Activated CD4-positive, alpha-beta T cell treated with anti-CD3 and anti-CD28 coated beads, Interleukin-2, amount 10 ng/mL, durations not matched to agents 7 days and 5 days (primary cell): ENCODE measurements around the gene TBC1D14. TPM values are rescaled to one million over a fixed set of nuclear protein-coding genes. Genes with fewer than 3 reads are reported as not detected.

ENCODE experiments used
- CTCF ChIA-PET: fragments of 350-600 bp; sonication (Branson Sonifier 250); formaldehyde crosslinking; loops from one replicate; lab custom pipeline; 2021; ENCODE audit warnings: antibody characterized with exemption; lab: Charles Lee
- POLR2A ChIA-PET: fragments of 350-600 bp; sonication (Branson Sonifier 250); formaldehyde crosslinking; loops from one replicate; lab custom pipeline; 2021; ENCODE audit warnings: antibody characterized with exemption; lab: Charles Lee
- DNase-seq: peaks from one replicate; pipeline ENCODE4 v3.0.0-alpha.2; 2020
- H3K27ac Mint-ChIP-seq: one replicate; pipeline ENCODE4 v1.8.0; 2021; ENCODE audit warnings: mild to moderate bottlenecking, moderate library complexity, mixed read lengths
- H3K27me3 Mint-ChIP-seq: one replicate; pipeline ENCODE4 v1.8.0; 2021; ENCODE audit warnings: mixed read lengths
- H3K36me3 Mint-ChIP-seq: one replicate; pipeline ENCODE4 v1.8.0; 2021; ENCODE audit warnings: low read depth, mixed read lengths
- H3K4me1 Mint-ChIP-seq: one replicate; pipeline ENCODE4 v1.8.0; 2021; ENCODE audit warnings: mixed read lengths
- H3K4me3 Mint-ChIP-seq: one replicate; pipeline ENCODE4 v1.8.0; 2021; ENCODE audit warnings: mild to moderate bottlenecking, moderate library complexity, mixed read lengths
- H3K9me3 Mint-ChIP-seq: one replicate; pipeline ENCODE4 v1.8.0; 2021; ENCODE audit warnings: mixed read lengths
- total RNA-seq, 2 experiments: library from RNA; stranded (reverse); gene quantifications; one replicate each; pipeline ENCODE4 v1.2.3, GENCODE V29; 2021

TBC1D14 gene
- total RNA-seq, 2 experiments from 2014 or later: 50.1 to 50.2 TPM

DNA sequence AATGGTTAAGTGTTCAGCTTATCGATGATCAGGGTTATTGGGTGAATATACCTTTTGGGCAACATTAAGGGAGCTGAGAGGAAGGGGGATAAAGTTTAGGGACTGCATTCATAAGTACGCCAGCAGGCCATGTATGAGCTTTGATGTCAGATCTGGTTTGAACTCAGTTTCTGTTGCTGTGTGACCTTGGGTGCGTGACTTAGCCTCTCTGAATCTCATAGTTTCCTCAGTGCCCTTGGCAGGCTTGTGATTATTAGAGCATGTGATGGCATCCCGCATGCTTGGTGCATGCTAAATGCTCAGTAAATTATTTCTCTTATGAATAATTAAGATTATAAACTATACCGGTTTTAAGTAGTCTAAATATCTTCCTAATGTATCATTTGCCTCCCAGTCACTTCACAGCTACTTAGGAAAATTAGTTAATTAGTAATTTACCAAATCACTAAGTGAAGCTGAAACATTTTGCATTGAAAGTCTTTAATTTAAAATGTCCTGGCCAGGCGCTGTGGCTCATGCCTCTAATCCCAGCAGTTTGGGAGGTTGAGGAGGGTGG is 3.8 kb downstream of the TBC1D14 start:
- Mint-ChIP-seq H3K4me3 (no peak overlapping the region), H3K27ac (no peak overlapping the region)
- CTCF ChIA-PET: interaction anchor here (0.8 to 2.4 kb wide), 8 partner anchors 9 to 267 kb away, joined by 3 to 9 read pairs (median 4); partner anchors contain the start of gene GRPEL1

GRCh38 chr4:6914448-6914847 is 4.8 kb downstream of the TBC1D14 start:
- no peaks in the 10 kb centered on the region for H3K27me3 Mint-ChIP-seq
- no peaks in the 10 kb centered on the region for H3K36me3 Mint-ChIP-seq
- ChIA-PET CTCF (interaction anchor here (0.8 to 2.1 kb wide), 6 partner anchors 10 to 268 kb away, joined by 3 to 6 read pairs (median 6); no protein-coding TSS in a partner anchor), POLR2A (no interaction called here)
- peak overlapping the region; percentile 71 for H3K27ac Mint-ChIP-seq
- H3K4me3 Mint-ChIP-seq: no peak overlapping the region
- peaks cover 74% of the 10 kb centered on the region for H3K4me1 Mint-ChIP-seq
- no peaks in the 10 kb centered on the region for H3K9me3 Mint-ChIP-seq
- DNase-seq: no peak

More for the DNA sequence above, 3.8 kb downstream of the TBC1D14 start:
- POLR2A ChIA-PET: no interaction called here
- no peak for DNase-seq
- no peaks in the 10 kb centered on the region for H3K27me3 Mint-ChIP-seq
- no peaks in the 10 kb centered on the region for H3K36me3 Mint-ChIP-seq
- H3K9me3 Mint-ChIP-seq: no peaks in the 10 kb centered on the region
- H3K4me1 Mint-ChIP-seq: peaks cover 72% of the 10 kb centered on the region

GRCh38 chr4:6915041-6916005 is 5.7 kb downstream of the TBC1D14 start:
- ChIA-PET POLR2A (no interaction called here), CTCF (interaction anchor here (0.6 to 2.1 kb wide), 7 partner anchors 10 to 240 kb away, joined by 3 to 6 read pairs (median 4); no protein-coding TSS in a partner anchor)
- Mint-ChIP-seq H3K4me1 (peaks cover 76% of the 10 kb centered on the region), H3K36me3 (no peaks in the 10 kb centered on the region), H3K4me3 (no peak overlapping the region), H3K9me3 (no peaks in the 10 kb centered on the region), H3K27ac (peak overlapping the region; percentile 71), H3K27me3 (no peaks in the 10 kb centered on the region)
- DNase-seq: no peak

- H3K27me3 Mint-ChIP-seq: no peaks in the 10 kb centered on the region
- no peak for DNase-seq
- CTCF ChIA-PET: interaction anchor here (0.6 to 2.7 kb wide), 8 partner anchors 10 to 241 kb away, joined by 3 to 15 read pairs (median 4); no protein-coding TSS in a partner anchor
- H3K36me3 Mint-ChIP-seq: no peaks in the 10 kb centered on the region
- peak overlapping the region; percentile 49 for H3K4me3 Mint-ChIP-seq
- peak overlapping the region; percentile 93 for H3K27ac Mint-ChIP-seq
- POLR2A ChIA-PET: no interaction called here
- H3K4me1 Mint-ChIP-seq: peaks cover 75% of the 10 kb centered on the region
- no peaks in the 10 kb centered on the region for H3K9me3 Mint-ChIP-seq
These were observed 6.5 kb downstream of the TBC1D14 start for GRCh38 chr4:6916069-6916586.

- H3K4me3 Mint-ChIP-seq: peak overlapping the region; percentile 49
- CTCF ChIA-PET: interaction anchor here (0.6 to 2.7 kb wide), 6 partner anchors 10 to 242 kb away, joined by 3 to 15 read pairs (median 4); no protein-coding TSS in a partner anchor
- POLR2A ChIA-PET: interaction anchor here (0.6 kb wide), 1 partner anchor 1254 kb away, joined by 3 read pairs; no protein-coding TSS in a partner anchor
- peaks cover 70% of the 10 kb centered on the region for H3K4me1 Mint-ChIP-seq
- H3K27ac Mint-ChIP-seq: peak overlapping the region; percentile 93
- no peaks in the 10 kb centered on the region for H3K27me3 Mint-ChIP-seq
- H3K9me3 Mint-ChIP-seq: no peaks in the 10 kb centered on the region
- no peaks in the 10 kb centered on the region for H3K36me3 Mint-ChIP-seq
- DNase-seq: peak; percentile 72
These were observed 7.2 kb downstream of the TBC1D14 start for GRCh38 chr4:6916587-6917460.

DNA sequence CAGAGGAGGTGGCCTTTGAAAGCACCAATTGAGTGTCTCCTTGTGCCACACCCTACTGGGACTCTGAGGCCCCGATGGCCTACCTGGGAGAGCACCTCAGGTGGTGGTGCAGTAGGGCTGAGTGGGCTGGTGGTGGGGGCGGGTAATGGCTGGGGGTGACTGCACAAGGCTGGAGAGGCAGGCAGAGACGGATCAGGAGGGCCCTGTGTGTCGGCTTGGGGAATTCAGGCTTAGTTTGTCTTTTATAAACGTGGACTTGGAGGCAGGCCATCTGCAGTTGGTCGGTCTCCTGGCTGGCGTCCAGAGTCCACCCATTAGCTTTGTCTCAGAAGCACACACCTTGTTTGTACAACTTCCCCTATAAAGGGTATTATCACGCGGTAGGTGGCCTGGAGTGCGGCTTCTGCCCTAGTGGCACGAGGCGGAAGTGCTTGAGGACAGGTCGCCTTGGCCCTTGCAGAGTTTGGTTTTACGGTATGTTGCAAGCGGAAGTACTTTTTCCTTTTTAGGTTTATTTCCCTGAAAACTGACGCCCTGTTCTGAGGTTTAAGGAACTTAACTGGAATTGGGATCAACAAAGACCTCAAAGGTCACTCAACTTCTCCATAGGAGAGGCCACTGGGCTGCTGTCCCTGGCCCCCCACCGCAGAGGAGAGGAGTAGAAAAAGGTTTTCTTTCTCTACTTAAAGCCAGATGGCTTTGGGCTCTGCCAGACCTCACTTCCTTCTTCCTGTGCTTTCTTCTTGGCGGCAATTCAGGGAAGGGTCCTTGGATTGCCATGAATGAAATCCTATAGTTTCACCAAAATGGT is 8.0 kb downstream of the TBC1D14 start:
- H3K4me3 Mint-ChIP-seq: peak overlapping the region; percentile 49
- H3K27ac Mint-ChIP-seq: peak overlapping the region; percentile 93
- POLR2A ChIA-PET: interaction anchor here (0.6 kb wide), 1 partner anchor 1253 kb away, joined by 3 read pairs; no protein-coding TSS in a partner anchor
- DNase-seq: peak; percentile 49
- peaks cover 71% of the 10 kb centered on the region for H3K4me1 Mint-ChIP-seq
- peaks cover 2% of the 10 kb centered on the region for H3K36me3 Mint-ChIP-seq
- H3K9me3 Mint-ChIP-seq: no peaks in the 10 kb centered on the region
- no peaks in the 10 kb centered on the region for H3K27me3 Mint-ChIP-seq
- CTCF ChIA-PET: interaction anchor here (0.9 to 2.7 kb wide), 5 partner anchors 10 to 125 kb away, joined by 3 to 15 read pairs (median 3); partner anchors contain the start of gene TADA2B

DNA sequence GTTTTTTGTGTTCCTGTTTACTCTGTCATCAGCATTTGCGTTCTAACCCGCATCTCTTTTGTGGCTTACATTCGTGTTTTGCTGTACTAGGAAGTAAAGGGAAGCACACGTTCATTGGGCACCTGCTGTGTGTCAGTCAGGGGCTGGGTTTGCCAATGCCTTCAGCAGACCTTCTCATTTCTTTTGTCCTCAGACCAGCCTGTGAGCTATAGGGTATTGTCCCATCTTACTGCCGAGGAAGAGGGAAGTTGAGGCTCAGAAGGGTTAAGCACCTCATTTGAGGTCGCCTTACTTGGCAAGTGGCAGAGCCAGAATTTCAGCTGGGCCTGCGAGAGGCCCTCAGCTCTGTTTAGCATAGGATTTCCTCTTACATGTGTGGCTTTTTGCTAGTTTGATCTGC is 8.7 kb downstream of the TBC1D14 start:
- ChIA-PET CTCF (interaction anchor here (0.6 to 2.7 kb wide), 5 partner anchors 9 to 125 kb away, joined by 3 to 15 read pairs (median 3); partner anchors contain the start of gene TADA2B), POLR2A (no interaction called here)
- Mint-ChIP-seq H3K27me3 (no peaks in the 10 kb centered on the region), H3K27ac (peak overlapping the region; percentile 93), H3K9me3 (no peaks in the 10 kb centered on the region), H3K36me3 (peaks cover 7% of the 10 kb centered on the region), H3K4me3 (peak overlapping the region; percentile 49), H3K4me1 (peaks cover 70% of the 10 kb centered on the region)
- peak; percentile 44 for DNase-seq

DNA sequence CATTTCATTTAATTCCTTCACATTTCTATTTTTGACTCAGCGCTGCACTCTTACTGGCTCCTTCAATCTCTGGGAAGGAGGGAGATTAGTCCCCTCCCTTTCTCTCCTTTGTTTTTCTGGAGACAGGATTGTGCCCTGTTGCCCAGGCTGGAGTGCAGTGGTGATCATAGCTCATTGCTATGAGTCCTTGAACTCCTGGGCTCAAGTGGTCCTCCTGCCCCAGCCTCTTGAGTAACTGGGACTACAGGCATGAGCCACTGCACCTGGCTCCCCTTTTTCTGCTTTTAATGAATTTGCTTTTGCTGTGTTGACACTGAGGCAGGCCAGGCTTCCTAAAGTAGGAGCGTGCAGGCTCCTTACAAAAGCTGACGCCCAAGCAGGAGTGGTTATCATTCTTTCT is 10.5 kb downstream of the TBC1D14 start:
- H3K27ac Mint-ChIP-seq: peak overlapping the region; percentile 33
- POLR2A ChIA-PET: no interaction called here
- no peaks in the 10 kb centered on the region for H3K9me3 Mint-ChIP-seq
- no peaks in the 10 kb centered on the region for H3K27me3 Mint-ChIP-seq
- no peak overlapping the region for H3K4me3 Mint-ChIP-seq
- CTCF ChIA-PET: interaction anchor here (0.7 to 2.0 kb wide), 3 partner anchors 8 to 151 kb away, joined by 3 to 5 read pairs (median 3); no protein-coding TSS in a partner anchor
- peaks cover 23% of the 10 kb centered on the region for H3K36me3 Mint-ChIP-seq
- DNase-seq: no peak
- H3K4me1 Mint-ChIP-seq: peaks cover 75% of the 10 kb centered on the region

- H3K4me1 Mint-ChIP-seq: peaks cover 74% of the 10 kb centered on the region
- no peak overlapping the region for H3K4me3 Mint-ChIP-seq
- H3K27ac Mint-ChIP-seq: peak overlapping the region; percentile 46
- CTCF ChIA-PET: interaction anchor here (0.6 to 1.8 kb wide), 4 partner anchors 19 to 144 kb away, joined by 3 to 4 read pairs (median 4); partner anchors contain the start of gene GRPEL1
- POLR2A ChIA-PET: no interaction called here
- no peaks in the 10 kb centered on the region for H3K9me3 Mint-ChIP-seq
- no peaks in the 10 kb centered on the region for H3K27me3 Mint-ChIP-seq
- DNase-seq: no peak
- H3K36me3 Mint-ChIP-seq: peaks cover 47% of the 10 kb centered on the region
These were observed 13.9 kb downstream of the TBC1D14 start for GRCh38 chr4:6923507-6923906.

DNA sequence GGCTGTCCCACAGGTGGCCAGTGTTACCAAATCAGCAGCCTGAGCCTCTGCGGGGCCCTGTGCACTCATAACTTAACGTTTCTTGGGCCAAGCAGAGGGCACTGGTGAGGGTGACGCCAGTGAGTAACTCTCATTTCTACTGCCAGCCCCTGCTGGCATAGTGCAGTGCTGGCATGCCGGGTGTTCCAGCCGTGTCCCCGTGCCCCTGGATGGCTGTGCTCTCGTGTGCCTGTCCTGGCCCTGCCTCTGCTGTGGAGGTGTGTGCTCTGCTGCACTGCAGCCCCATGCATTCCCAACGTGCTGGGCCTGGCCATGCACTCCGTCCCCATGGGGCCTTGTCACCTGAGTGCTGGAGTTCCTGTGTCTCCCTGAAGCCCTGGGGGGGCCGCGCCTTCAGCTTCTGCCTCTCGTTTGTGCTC is 14.7 kb downstream of the TBC1D14 start:
- Mint-ChIP-seq H3K4me1 (peaks cover 76% of the 10 kb centered on the region), H3K27me3 (no peaks in the 10 kb centered on the region), H3K9me3 (no peaks in the 10 kb centered on the region), H3K4me3 (no peak overlapping the region), H3K36me3 (peaks cover 53% of the 10 kb centered on the region), H3K27ac (no peak overlapping the region)
- ChIA-PET CTCF (interaction anchor here (1.8 kb wide), 1 partner anchor 50 kb away, joined by 4 read pairs; no protein-coding TSS in a partner anchor), POLR2A (no interaction called here)
- DNase-seq: no peak

- no peak for DNase-seq
- ChIA-PET CTCF (interaction anchor here (1.0 to 3.8 kb wide), 5 partner anchors 8 to 22 kb away, joined by 3 to 15 read pairs (median 6); no protein-coding TSS in a partner anchor), POLR2A (no interaction called here)
- Mint-ChIP-seq H3K4me1 (peaks cover 78% of the 10 kb centered on the region), H3K4me3 (peak overlapping the region; percentile 66), H3K27ac (peak overlapping the region; percentile 90), H3K27me3 (no peaks in the 10 kb centered on the region), H3K9me3 (no peaks in the 10 kb centered on the region), H3K36me3 (peaks cover 58% of the 10 kb centered on the region)
These were observed 15.8 kb downstream of the TBC1D14 start for GRCh38 chr4:6925357-6925836.
